HL-60 (cell line): ENCODE measurements around the gene GSTO1.
A peak's percentile ranks its signal among the peaks of the same experiment; 100 is the strongest.

ENCODE experiments used
- DNase-seq, 2 experiments: peaks; one replicate each; pipeline ENCODE4 v3.0.0-alpha.2; 2010 to 2020; ENCODE audit warnings: low read depth in 1 of 2, low spot score in 1 of 2
- H3K27ac ChIP-seq: fragments of 250-450 bp; sonication (Bioruptor Pico); replicated peaks from 2 replicates; pipeline ENCODE4 v1.5.1; 2020; ENCODE audit warnings: mild to moderate bottlenecking, moderate library complexity
- H3K27me3 ChIP-seq: fragments of 250-450 bp; sonication (Bioruptor Pico); 2 replicates; pipeline ENCODE4 v1.5.1; 2021; ENCODE audit warnings: mild to moderate bottlenecking, moderate library complexity; ENCODE audit not compliant: insufficient read depth, poor library complexity, severe bottlenecking
- H3K4me3 ChIP-seq: replicated peaks from 2 replicates; pipeline ENCODE4 v1.5.1; 2011; ENCODE audit warnings: mild to moderate bottlenecking, control low read depth, low read length; ENCODE audit not compliant: insufficient read depth
- GABPA ChIP-seq: IDR thresholded peaks from 2 replicates; pipeline ENCODE4 v1.6.1; 2012; ENCODE audit warnings: low read depth
- POLR2AphosphoS5 ChIP-seq: IDR thresholded peaks from 2 replicates; pipeline ENCODE4 v1.6.1; 2012; ENCODE audit warnings: low read depth
- SPI1 ChIP-seq: IDR thresholded peaks from 2 replicates; pipeline ENCODE4 v1.6.1; 2012; ENCODE audit warnings: low read depth, mild to moderate bottlenecking, borderline replicate concordance
- TF ChIP-seq, protein P1 (sequence below): IDR thresholded peaks from 2 replicates; pipeline ENCODE4 v1.6.1; 2012; ENCODE audit warnings: low read depth; ENCODE audit not compliant: insufficient replicate concordance
- TF ChIP-seq, protein P2 (sequence below): IDR thresholded peaks from one replicate; pipeline ENCODE4 v1.5.1; 2011; ENCODE audit warnings: low read length, control low read depth, inconsistent platforms; ENCODE audit not compliant: insufficient read depth

The GSTO1 gene

DNA sequence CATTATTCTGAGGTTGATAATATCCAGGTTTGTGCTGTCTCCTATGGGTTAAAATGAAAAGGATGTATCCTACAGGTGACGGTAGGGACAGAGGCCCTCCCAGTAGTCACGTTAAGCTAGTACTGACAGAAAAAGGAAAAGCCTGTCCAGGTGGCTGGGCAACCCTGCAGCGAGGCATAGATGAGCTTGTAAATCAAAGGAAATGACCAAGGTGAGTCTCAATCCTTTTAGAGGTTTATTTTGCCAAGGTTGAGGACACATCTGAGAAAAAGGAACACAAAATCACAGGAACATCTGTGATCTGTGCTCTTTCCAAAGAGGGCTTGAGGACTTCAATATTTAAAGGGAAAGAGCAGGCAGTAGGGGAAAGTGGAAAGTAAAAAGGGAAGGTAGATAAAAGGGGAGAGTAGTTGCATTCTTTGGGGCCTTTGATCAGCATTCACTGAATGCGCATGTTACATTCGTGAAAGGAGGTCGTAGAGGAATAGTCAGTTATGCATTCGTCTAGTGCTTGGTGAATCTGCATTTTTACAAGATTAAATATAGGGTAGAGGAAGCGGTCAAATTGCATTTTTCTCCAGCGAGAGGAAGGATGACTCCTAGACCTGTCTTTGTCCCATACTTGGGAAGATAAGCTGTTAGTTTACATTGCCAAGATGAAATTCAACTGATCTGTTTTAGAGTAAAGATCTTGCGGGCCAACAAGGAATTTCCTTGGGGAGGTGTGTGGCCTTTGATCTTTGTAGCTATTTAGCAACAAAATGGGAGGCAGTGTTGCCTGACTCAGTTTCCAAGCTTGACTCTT is 884 bp upstream of the GSTO1 start:
- no peaks in the 10 kb centered on the region for H3K27me3 ChIP-seq
- no peak for DNase-seq
- no peak overlapping the region; the same call in 1 of the 2 replicates for H3K4me3 ChIP-seq
- H3K27ac ChIP-seq = peak overlapping the region; percentile 94
- TF ChIP-seq, protein P1, sequence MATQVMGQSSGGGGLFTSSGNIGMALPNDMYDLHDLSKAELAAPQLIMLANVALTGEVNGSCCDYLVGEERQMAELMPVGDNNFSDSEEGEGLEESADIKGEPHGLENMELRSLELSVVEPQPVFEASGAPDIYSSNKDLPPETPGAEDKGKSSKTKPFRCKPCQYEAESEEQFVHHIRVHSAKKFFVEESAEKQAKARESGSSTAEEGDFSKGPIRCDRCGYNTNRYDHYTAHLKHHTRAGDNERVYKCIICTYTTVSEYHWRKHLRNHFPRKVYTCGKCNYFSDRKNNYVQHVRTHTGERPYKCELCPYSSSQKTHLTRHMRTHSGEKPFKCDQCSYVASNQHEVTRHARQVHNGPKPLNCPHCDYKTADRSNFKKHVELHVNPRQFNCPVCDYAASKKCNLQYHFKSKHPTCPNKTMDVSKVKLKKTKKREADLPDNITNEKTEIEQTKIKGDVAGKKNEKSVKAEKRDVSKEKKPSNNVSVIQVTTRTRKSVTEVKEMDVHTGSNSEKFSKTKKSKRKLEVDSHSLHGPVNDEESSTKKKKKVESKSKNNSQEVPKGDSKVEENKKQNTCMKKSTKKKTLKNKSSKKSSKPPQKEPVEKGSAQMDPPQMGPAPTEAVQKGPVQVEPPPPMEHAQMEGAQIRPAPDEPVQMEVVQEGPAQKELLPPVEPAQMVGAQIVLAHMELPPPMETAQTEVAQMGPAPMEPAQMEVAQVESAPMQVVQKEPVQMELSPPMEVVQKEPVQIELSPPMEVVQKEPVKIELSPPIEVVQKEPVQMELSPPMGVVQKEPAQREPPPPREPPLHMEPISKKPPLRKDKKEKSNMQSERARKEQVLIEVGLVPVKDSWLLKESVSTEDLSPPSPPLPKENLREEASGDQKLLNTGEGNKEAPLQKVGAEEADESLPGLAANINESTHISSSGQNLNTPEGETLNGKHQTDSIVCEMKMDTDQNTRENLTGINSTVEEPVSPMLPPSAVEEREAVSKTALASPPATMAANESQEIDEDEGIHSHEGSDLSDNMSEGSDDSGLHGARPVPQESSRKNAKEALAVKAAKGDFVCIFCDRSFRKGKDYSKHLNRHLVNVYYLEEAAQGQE = no peak
- TF ChIP-seq, protein P2, sequence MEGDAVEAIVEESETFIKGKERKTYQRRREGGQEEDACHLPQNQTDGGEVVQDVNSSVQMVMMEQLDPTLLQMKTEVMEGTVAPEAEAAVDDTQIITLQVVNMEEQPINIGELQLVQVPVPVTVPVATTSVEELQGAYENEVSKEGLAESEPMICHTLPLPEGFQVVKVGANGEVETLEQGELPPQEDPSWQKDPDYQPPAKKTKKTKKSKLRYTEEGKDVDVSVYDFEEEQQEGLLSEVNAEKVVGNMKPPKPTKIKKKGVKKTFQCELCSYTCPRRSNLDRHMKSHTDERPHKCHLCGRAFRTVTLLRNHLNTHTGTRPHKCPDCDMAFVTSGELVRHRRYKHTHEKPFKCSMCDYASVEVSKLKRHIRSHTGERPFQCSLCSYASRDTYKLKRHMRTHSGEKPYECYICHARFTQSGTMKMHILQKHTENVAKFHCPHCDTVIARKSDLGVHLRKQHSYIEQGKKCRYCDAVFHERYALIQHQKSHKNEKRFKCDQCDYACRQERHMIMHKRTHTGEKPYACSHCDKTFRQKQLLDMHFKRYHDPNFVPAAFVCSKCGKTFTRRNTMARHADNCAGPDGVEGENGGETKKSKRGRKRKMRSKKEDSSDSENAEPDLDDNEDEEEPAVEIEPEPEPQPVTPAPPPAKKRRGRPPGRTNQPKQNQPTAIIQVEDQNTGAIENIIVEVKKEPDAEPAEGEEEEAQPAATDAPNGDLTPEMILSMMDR = no peak
- TF ChIP-seq POLR2AphosphoS5 (no peak), SPI1 (no peak), GABPA (no peak)

DNA sequence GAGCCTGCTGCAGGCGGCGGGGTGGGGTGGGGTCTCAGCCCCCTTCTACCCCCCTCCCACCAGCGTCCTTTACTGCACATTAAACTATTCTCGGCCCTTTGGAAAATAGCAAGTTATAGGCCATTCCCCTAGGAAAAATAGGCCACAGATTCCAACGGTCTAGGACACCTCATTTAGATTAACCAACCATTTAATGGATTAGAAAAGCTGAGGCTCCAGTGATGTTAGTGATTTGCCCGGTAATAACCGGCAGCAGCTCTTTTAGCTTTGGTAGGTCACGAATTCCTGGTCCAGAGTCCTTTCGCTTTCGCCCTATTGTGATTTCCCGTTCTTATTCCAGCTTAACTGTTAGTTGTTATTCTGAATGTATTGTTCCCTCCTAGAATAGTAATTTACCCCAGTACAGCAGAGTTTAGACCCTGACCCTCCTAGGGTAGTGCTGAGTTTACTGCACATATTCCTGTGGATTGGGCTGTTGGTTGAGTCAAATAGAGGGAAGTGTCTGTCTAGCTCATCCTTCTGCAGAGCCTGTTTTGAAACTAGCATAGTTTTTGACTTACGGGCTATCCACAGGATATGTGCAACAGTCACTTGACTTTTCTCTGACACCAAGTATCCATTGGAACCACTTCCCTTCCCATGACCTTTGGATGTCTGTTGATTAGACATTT is 754 bp downstream of the GSTO1 start:
- no peaks in the 10 kb centered on the region for H3K27me3 ChIP-seq
- peak in 1 of 2 experiments; percentile 69 for DNase-seq
- peak overlapping the region; percentile 94 for H3K27ac ChIP-seq
- peak; percentile 83; the same call in 1 of the 2 replicates for TF ChIP-seq SPI1
- TF ChIP-seq, protein P2 = no peak
- H3K4me3 ChIP-seq = peak overlapping the region; percentile 90

DNA sequence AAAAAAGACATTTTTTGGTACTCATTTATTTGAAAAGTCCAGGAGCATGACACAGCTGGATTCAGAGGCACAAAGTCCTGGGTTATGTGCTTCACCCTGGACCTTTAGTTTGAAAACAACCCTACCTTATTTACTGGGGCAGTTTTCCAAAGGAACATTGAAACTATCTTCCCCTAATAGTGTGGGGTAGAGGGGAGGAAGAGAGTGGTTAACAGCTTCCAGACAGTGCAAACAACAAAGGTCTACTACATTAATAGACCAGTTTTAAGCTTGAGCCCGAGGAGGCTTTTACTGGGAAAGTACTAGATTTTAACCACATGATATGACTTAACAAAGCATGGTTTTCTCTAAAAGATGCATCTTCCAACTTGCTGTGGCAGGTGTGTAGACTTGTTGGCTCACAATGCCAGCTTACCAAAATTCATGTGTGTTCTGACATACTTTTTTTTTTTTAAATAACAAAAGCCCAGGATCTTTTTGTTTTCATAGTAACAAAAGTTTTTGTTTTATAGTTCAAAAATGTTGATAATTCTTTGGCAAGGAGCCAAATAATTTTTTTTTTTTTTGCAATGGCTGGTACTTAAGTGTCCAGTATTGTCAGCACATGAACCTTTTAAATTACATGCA is 1.8 kb downstream of the GSTO1 start:
- peak overlapping the region; percentile 16 for H3K27ac ChIP-seq
- peak overlapping the region; percentile 90 for H3K4me3 ChIP-seq

More for the DNA sequence above, 1.8 kb downstream of the GSTO1 start:
- TF ChIP-seq, protein P2 = no peak
- TF ChIP-seq, protein P1 = no peak
- no peak for TF ChIP-seq POLR2AphosphoS5
- TF ChIP-seq SPI1 = no peak
- TF ChIP-seq GABPA = no peak
- DNase-seq = no peak
- no peaks in the 10 kb centered on the region for H3K27me3 ChIP-seq
